Spleen (tissue), 7 donors: ENCODE results near the gene FLNB.

Source experiments
- CTCF ChIP-seq, 11 experiments: fragments of 200-600 bp in 7 of 11; fragments of 450-650 bp in 4 of 11; sonication (generic) in 4 of 11; IDR thresholded peaks in 8 of 11; conservative IDR thresholded peaks in 3 of 11; 1 replicate in 7 of 11; 2 replicates in 4 of 11; pipeline versions ENCODE4 v1.4.0 to v1.8.0; 2016 to 2021; ENCODE audit warnings: antibody characterized with exemption in 11 of 11, inconsistent platforms in 4 of 11, mild to moderate bottlenecking in 1 of 11
- POLR2A ChIP-seq, 3 donors: fragments of 450-650 bp; IDR thresholded peaks; one replicate each; pipeline ENCODE4 v1.5.1; 2017; ENCODE audit warnings: antibody characterized with exemption in 3 of 3, mild to moderate bottlenecking in 1 of 3
- donor health status: DM: no; HTN: no; CAD: no; lungs with moderate emphysema.
- donor health status: DM: no; HTN: no; CAD: no.
- donor health status: DM: no; HTN: no; CAD: no.

- TF ChIP-seq CTCF (IDR thresholded peaks at IDR 0.05 in 8 of 11, conservative IDR thresholded peaks at IDR 0.05 in 3 of 11): no peak
- TF ChIP-seq POLR2A (IDR thresholded peaks at IDR 0.05): no peak
These were observed 192.0 kb downstream of the FLNB start for GRCh38 chr3:58200121-58200709.
